K562 (cell line): Measurements from ENCODE around the gene GFM1. TPM values are rescaled to one million over a fixed set of nuclear protein-coding genes. Genes with fewer than 3 reads are reported as not detected.

Source experiments
- ATF1 ChIP-seq, 2 experiments: fragments of 450-650 bp in 1 of 2; IDR thresholded peaks; 2 replicates each; pipeline ENCODE4 v1.6.1; 2016; ENCODE audit warnings: missing compliant biosample characterization in 1 of 2, missing genetic modification characterization in 1 of 2
- CBFA2T3 ChIP-seq: fragments of 450-650 bp; IDR thresholded peaks from 2 replicates; pipeline ENCODE4 v1.6.1; 2017
- CHAMP1 ChIP-seq: fragments of 450-650 bp; IDR thresholded peaks from 2 replicates; pipeline ENCODE4 v1.6.1; 2016; ENCODE audit warnings: mild to moderate bottlenecking
- CHD2 ChIP-seq: IDR thresholded peaks from 2 replicates; pipeline ENCODE4 v1.6.1; 2011; ENCODE audit warnings: low read depth, low read length
- CTBP1 ChIP-seq: fragments of 450-650 bp; IDR thresholded peaks from 2 replicates; pipeline ENCODE4 v1.6.1; 2016; ENCODE audit warnings: borderline replicate concordance
- ELK1 ChIP-seq: sonication (generic); formaldehyde crosslinking; IDR thresholded peaks from 2 replicates; pipeline ENCODE4 v1.8.1; 2022; ENCODE audit warnings: missing genetic modification reagents
- FOXA3 ChIP-seq, 2 experiments: fragments of 450-650 bp in 1 of 2; sonication (generic) in 1 of 2; formaldehyde crosslinking; IDR thresholded peaks in 1 of 2; conservative IDR thresholded peaks in 1 of 2; 2 replicates each; pipeline versions ENCODE4 v1.4.0 to v1.8.0; 2020 to 2022; ENCODE audit warnings: mild to moderate bottlenecking in 2 of 2, missing genetic modification reagents in 1 of 2
- HDAC1 ChIP-seq, 2 experiments: fragments of 450-650 bp; IDR thresholded peaks; 2 replicates each; pipeline ENCODE4 v1.6.1; 2016 to 2017; ENCODE audit warnings: inconsistent platforms in 1 of 2, mild to moderate bottlenecking in 1 of 2, moderate library complexity in 1 of 2
- HOXB6 ChIP-seq: fragments of 250-450 bp; sonication (Bioruptor Pico); IDR thresholded peaks from 2 replicates; pipeline ENCODE4 v1.5.1; 2022; ENCODE audit warnings: mild to moderate bottlenecking, borderline replicate concordance
- JUND ChIP-seq, 2 experiments: IDR thresholded peaks; 2 replicates in 1 of 2; 3 replicates in 1 of 2; pipeline ENCODE4 v1.6.1; 2011; ENCODE audit warnings: borderline replicate concordance in 2 of 2, low read depth in 2 of 2, low read length in 2 of 2, improper control_type of control experiment in 1 of 2, missing biosample characterization in 1 of 2, missing genetic modification characterization in 1 of 2, missing genetic modification reagents in 1 of 2
- KDM4B ChIP-seq, 2 experiments: fragments of 450-650 bp in 1 of 2; sonication (generic) in 1 of 2; IDR thresholded peaks; 2 replicates each; pipeline ENCODE4 v1.6.1; 2016 to 2017; ENCODE audit warnings: borderline replicate concordance in 2 of 2, antibody characterized with exemption in 1 of 2, low read depth in 1 of 2, mild to moderate bottlenecking in 1 of 2
- KLF13 ChIP-seq: fragments of 450-650 bp; IDR thresholded peaks from 2 replicates; pipeline ENCODE4 v1.6.1; 2016; ENCODE audit warnings: missing genetic modification characterization, low read depth, mild to moderate bottlenecking, missing compliant biosample characterization, moderate library complexity, borderline replicate concordance
- MEF2D ChIP-seq: conservative IDR thresholded peaks from 2 replicates; pipeline ENCODE4 v1.6.1; 2016; ENCODE audit warnings: low read depth, missing genetic modification characterization, missing compliant biosample characterization
- NCOA1 ChIP-seq: fragments of 450-650 bp; IDR thresholded peaks from 2 replicates; pipeline ENCODE4 v1.6.1; 2016; ENCODE audit warnings: low read depth
- NFE2 ChIP-seq: IDR thresholded peaks from 2 replicates; pipeline ENCODE4 v1.6.1; 2014; ENCODE audit warnings: antibody characterized with exemption, low read depth
- POLR2B ChIP-seq: fragments of 450-650 bp; IDR thresholded peaks from 2 replicates; pipeline ENCODE4 v1.6.1; 2018; ENCODE audit warnings: low read depth; ENCODE audit not compliant: partially characterized antibody
- POLR3A ChIP-seq: IDR thresholded peaks from 2 replicates; pipeline ENCODE4 v1.6.1; 2011; ENCODE audit warnings: borderline replicate concordance, mild to moderate bottlenecking, moderate library complexity; ENCODE audit not compliant: insufficient read length, insufficient read depth; ENCODE audit errors: extremely low read depth
- PTTG1 ChIP-seq: fragments of 450-650 bp; IDR thresholded peaks from 2 replicates; pipeline ENCODE4 v1.6.1; 2016; ENCODE audit warnings: low read depth, mild to moderate bottlenecking, missing genetic modification characterization, missing compliant biosample characterization
- SETDB1 ChIP-seq: IDR thresholded peaks from one replicate; pipeline ENCODE4 v1.6.1; 2012; ENCODE audit warnings: low read length, control low read depth, inconsistent platforms
- SREBF2 ChIP-seq: sonication (generic); formaldehyde crosslinking; IDR thresholded peaks from 2 replicates; pipeline ENCODE4 v1.4.0; 2020; ENCODE audit warnings: mild to moderate bottlenecking, missing genetic modification reagents
- TAF1 ChIP-seq: IDR thresholded peaks from 2 replicates; pipeline ENCODE4 v1.6.1; 2011; ENCODE audit warnings: mild to moderate bottlenecking, low read length, moderate library complexity; ENCODE audit not compliant: insufficient read depth, control insufficient read depth, severe bottlenecking; ENCODE audit errors: extremely low read depth
- TBL1XR1 ChIP-seq, 2 experiments: IDR thresholded peaks; 2 replicates each; pipeline ENCODE4 v1.6.1; 2012; ENCODE audit warnings: improper control_type of control experiment in 2 of 2, low read length in 2 of 2, mild to moderate bottlenecking in 1 of 2
- USF1 ChIP-seq: sonication (generic); formaldehyde crosslinking; IDR thresholded peaks from 2 replicates; pipeline ENCODE4 v1.9.0; 2022; ENCODE audit warnings: mild to moderate bottlenecking, missing genetic modification reagents
- ZNF830 ChIP-seq: fragments of 250-450 bp; sonication (Bioruptor Pico); IDR thresholded peaks from 2 replicates; pipeline ENCODE4 v1.5.0; 2021; ENCODE audit warnings: mild to moderate bottlenecking
- polyA plus RNA-seq, 8 experiments: library from polyadenylated mRNA; depleted of rRNA in 4 of 8; stranded (reverse) in 5 of 8; unstranded in 3 of 8; fragments of >200 nt; fragmentation: Nextera tagmentation in 2 of 8; fragmentation: Illumina TruSeq in 1 of 8; extraction: Ambion mirVana in 2 of 8; extraction: Trizol in 1 of 8; gene quantifications; 2 replicates each; pipeline versions ENCODE4 v1.2.1 to v1.2.3, GENCODE V29; 2011 to 2014; ENCODE audit warnings: inconsistent platforms in 1 of 8, missing spikeins in 1 of 8
- total RNA-seq, 7 experiments: library from RNA; depleted of rRNA in 6 of 7; stranded (reverse); fragments of >200 nt in 6 of 7; fragmentation: Illumina TruSeq in 2 of 7; extraction: Trizol in 2 of 7; gene quantifications; 2 replicates each; pipeline versions ENCODE4 v1.2.1 to v1.2.3, GENCODE V29; 2011 to 2021; ENCODE audit warnings: low replicate concordance in 1 of 7

GFM1 gene
- total and polyA plus RNA-seq, 9 of the 15 experiments (the other 6 are each of a cell fraction or from before 2014, with no cell fraction given) = 38.9 to 86.7 (median 64.8) TPM

GRCh38 chr3:158644345-158644908 is at the start of gene GFM1 (continued):
- peak; percentile 98 for TF ChIP-seq CHAMP1
- no peak for TF ChIP-seq ELK1 (CRISPR knock-in tag)
- TF ChIP-seq SREBF2 = no peak
- TF ChIP-seq FOXA3 (CRISPR knock-in tag; conservative IDR thresholded peaks at IDR 0.05 in 1 of 2, IDR thresholded peaks at IDR 0.05 in 1 of 2) = no peak
- peak; percentile 80 to 99 for TF ChIP-seq HDAC1 (IDR thresholded peaks at IDR 0.05)
- peak in 1 of 2 experiments; percentile 86; a peak in 1 of 4 replicates for TF ChIP-seq KDM4B (IDR thresholded peaks at IDR 0.05; ENCODE audit: borderline replicate concordance in 2 of 2, low read depth in 1 of 2)
- TF ChIP-seq TBL1XR1 (IDR thresholded peaks at IDR 0.05; ENCODE audit: low read length in 2 of 2) = peak in 1 of 2 experiments; percentile 30; a peak in 1 of 4 replicates
- peak; percentile 77; the same call in 1 of the 2 replicates for TF ChIP-seq NCOA1
- TF ChIP-seq KLF13 = 0 out of 2 replicates have a peak, but pooled peaks have one; percentile 49
- TF ChIP-seq USF1 (CRISPR knock-in tag) = peak; percentile 59; the same call in 1 of the 2 replicates
- TF ChIP-seq ATF1 (CRISPR knock-in tag; IDR thresholded peaks at IDR 0.05) = no peak
- peak; percentile 83 for TF ChIP-seq ATF1 (tag; IDR thresholded peaks at IDR 0.05)
- peak; percentile 61 for TF ChIP-seq CHD2
- TF ChIP-seq POLR2B = peak; percentile 70
- no peak for TF ChIP-seq HOXB6 (CRISPR knock-in tag)
- peak; percentile 56; the same call in 1 of the 2 replicates for TF ChIP-seq CTBP1
- 0 out of 2 replicates have a peak, but pooled peaks have one; percentile 6 for TF ChIP-seq NFE2
- no peak for TF ChIP-seq CBFA2T3
- TF ChIP-seq SETDB1 = no peak
- TF ChIP-seq PTTG1 (tag) = no peak
- peak; percentile 73 for TF ChIP-seq JUND (IDR thresholded peaks at IDR 0.05; ENCODE audit: borderline replicate concordance, low read depth, low read length)
- no peak; the same call in 2 of the 3 replicates for TF ChIP-seq JUND (tag; IDR thresholded peaks at IDR 0.05; ENCODE audit: borderline replicate concordance, low read depth, low read length)
- no peak for TF ChIP-seq ZNF830 (CRISPR knock-in tag)
- TF ChIP-seq TAF1 = peak; percentile 86
- no peak for TF ChIP-seq POLR3A
- TF ChIP-seq MEF2D (tag) = peak; percentile 55; the same call in 1 of the 2 replicates
